ENCODE data around the gene ADAMTSL3.

The ADAMTSL3 gene

GRCh38 chr15:83999396-84000135 lies 345.6 kb downstream of the ADAMTSL3 start:
- TF ChIP-seq ZFX (IDR thresholded peaks at IDR 0.05) = no peak
- no peak for TF ChIP-seq CTCF (conservative IDR thresholded peaks at IDR 0.05)
- H3K27ac ChIP-seq = no peak overlapping the region

GRCh38 chr15:84001037-84001436 lies 347.1 kb downstream of the ADAMTSL3 start:
- no peak overlapping the region; the same call in 1 of the 2 replicates for H3K27ac ChIP-seq
- no peak for TF ChIP-seq CTCF (conservative IDR thresholded peaks at IDR 0.05)
- no peak for TF ChIP-seq ZFX (IDR thresholded peaks at IDR 0.05)

GRCh38 chr15:84001655-84002054 lies 347.7 kb downstream of the ADAMTSL3 start:
- H3K27ac ChIP-seq = peak overlapping the region; percentile 38
- TF ChIP-seq ZFX (IDR thresholded peaks at IDR 0.05) (no peak), CTCF (conservative IDR thresholded peaks at IDR 0.05) (no peak)

GRCh38 chr15:84003791-84004503 lies 350.0 kb downstream of the ADAMTSL3 start:
- no peak overlapping the region for H3K27ac ChIP-seq
- no peak for TF ChIP-seq ZFX (IDR thresholded peaks at IDR 0.05)
- TF ChIP-seq CTCF (conservative IDR thresholded peaks at IDR 0.05) = no peak

GRCh38 chr15:84006421-84006820 lies 352.5 kb downstream of the ADAMTSL3 start:
- TF ChIP-seq CTCF (conservative IDR thresholded peaks at IDR 0.05) (no peak), ZFX (IDR thresholded peaks at IDR 0.05) (no peak)
- no peak overlapping the region for H3K27ac ChIP-seq

- TF ChIP-seq CTCF (conservative IDR thresholded peaks at IDR 0.05) = no peak
- no peak for TF ChIP-seq ZFX (IDR thresholded peaks at IDR 0.05)
- no peak overlapping the region for H3K27ac ChIP-seq
Observed at GRCh38 chr15:84009616-84010015, 355.7 kb downstream of the ADAMTSL3 start.

GRCh38 chr15:84010246-84010645 lies 356.3 kb downstream of the ADAMTSL3 start:
- TF ChIP-seq ZFX (IDR thresholded peaks at IDR 0.05) (no peak), CTCF (conservative IDR thresholded peaks at IDR 0.05) (no peak)
- no peak overlapping the region for H3K27ac ChIP-seq

Measured in C4-2B (cell line).